LoVo (cell line): ENCODE measurements around the gene ST14.
"Not testable (repeated sequence)": the region's sequence is repeated elsewhere in the genome, so short reads cannot be mapped to it uniquely, and the experiment has no call there.

ENCODE experiments used
- DNase-seq: peaks from one replicate; pipeline ENCODE4 v3.0.0-alpha.2; 2016; ENCODE audit warnings: low spot score

ST14 gene

GRCh38 chr11:130188047-130188446, 28.5 kb downstream of the ST14 start:
- DNase-seq = no peak

- no peak for DNase-seq
Measured at GRCh38 chr11:130188585-130189347, 29.2 kb downstream of the ST14 start.

- no peak for DNase-seq
Measured at GRCh38 chr11:130189492-130190210, 30.1 kb downstream of the ST14 start.

- DNase-seq = no peak
Measured at GRCh38 chr11:130190371-130190881, 30.8 kb downstream of the ST14 start.

- no peak for DNase-seq
Measured at GRCh38 chr11:130191896-130192295, 32.3 kb downstream of the ST14 start.

GRCh38 chr11:130192845-130193267, 33.3 kb downstream of the ST14 start:
- no peak for DNase-seq

- DNase-seq = not testable (repeated sequence)
Measured at GRCh38 chr11:130193551-130193950, 34.0 kb downstream of the ST14 start.

- no peak for DNase-seq
Measured at GRCh38 chr11:130194241-130195023, 34.9 kb downstream of the ST14 start.

GRCh38 chr11:130197386-130198035, 37.9 kb downstream of the ST14 start:
- no peak for DNase-seq

- no peak for DNase-seq
Measured at GRCh38 chr11:130198292-130198691, 38.7 kb downstream of the ST14 start.

GRCh38 chr11:130198964-130199363, 39.4 kb downstream of the ST14 start:
- DNase-seq = no peak

GRCh38 chr11:130199792-130200191, 40.2 kb downstream of the ST14 start:
- no peak for DNase-seq

GRCh38 chr11:130201026-130201425, 41.4 kb downstream of the ST14 start:
- DNase-seq = no peak

- DNase-seq = no peak
Measured at GRCh38 chr11:130202009-130202817, 42.6 kb downstream of the ST14 start.

- no peak for DNase-seq
Measured at GRCh38 chr11:130202818-130203689, 43.5 kb downstream of the ST14 start.

- DNase-seq = no peak
Measured at GRCh38 chr11:130203766-130204702, 44.5 kb downstream of the ST14 start.

GRCh38 chr11:130204703-130205095, 45.1 kb downstream of the ST14 start:
- no peak for DNase-seq

- DNase-seq = no peak
Measured at GRCh38 chr11:130206141-130206540, 46.6 kb downstream of the ST14 start.
